Hepatocyte (in vitro differentiated cells): ENCODE data around the gene SYT8. TPM values are rescaled to one million over a fixed set of nuclear protein-coding genes. Genes with fewer than 3 reads are reported as not detected.

Experiments
- DNase-seq: peaks from one replicate; pipeline ENCODE4 v3.0.0-alpha.2; 2016; ENCODE audit warnings: low spot score
- H2AFZ ChIP-seq: fragments of 200-600 bp; sonication (generic); 2 replicates; pipeline ENCODE4 v1.6.0; 2016; ENCODE audit warnings: antibody characterized with exemption, mild to moderate bottlenecking
- H3K27ac ChIP-seq: fragments of 200-600 bp; sonication (generic); 2 replicates; pipeline ENCODE4 v1.5.1; 2016; ENCODE audit warnings: mild to moderate bottlenecking
- H3K27me3 ChIP-seq: fragments of 200-600 bp; sonication (generic); 2 replicates; pipeline ENCODE4 v1.6.1; 2016
- H3K36me3 ChIP-seq: fragments of 200-600 bp; sonication (generic); replicated peaks from 2 replicates; pipeline ENCODE4 v1.5.1; 2016; ENCODE audit warnings: low read depth; ENCODE audit not compliant: insufficient read depth
- H3K4me1 ChIP-seq: fragments of 200-600 bp; sonication (generic); 2 replicates; pipeline ENCODE4 v1.5.1; 2016; ENCODE audit warnings: mild to moderate bottlenecking, moderate library complexity; ENCODE audit not compliant: insufficient read depth
- H3K4me2 ChIP-seq: fragments of 200-600 bp; sonication (generic); 2 replicates; pipeline ENCODE4 v1.6.0; 2016
- H3K4me3 ChIP-seq: fragments of 200-600 bp; sonication (generic); 2 replicates; pipeline ENCODE4 v1.5.1; 2016; ENCODE audit warnings: mild to moderate bottlenecking
- H3K79me2 ChIP-seq: fragments of 200-600 bp; sonication (generic); 2 replicates; pipeline ENCODE4 v1.6.0; 2017; ENCODE audit warnings: mild to moderate bottlenecking
- H3K9me2 ChIP-seq: fragments of 200-600 bp; sonication (generic); replicated peaks from 2 replicates; pipeline ENCODE4 v1.6.0; 2017; ENCODE audit warnings: mild to moderate bottlenecking; ENCODE audit not compliant: insufficient read depth
- H3K9me3 ChIP-seq: fragments of 200-600 bp; sonication (generic); 2 replicates; pipeline ENCODE4 v1.5.1; 2016; ENCODE audit warnings: low read depth, mild to moderate bottlenecking
- H4K20me1 ChIP-seq: fragments of 200-600 bp; sonication (generic); 2 replicates; pipeline ENCODE4 v1.6.0; 2016; ENCODE audit warnings: mild to moderate bottlenecking; ENCODE audit not compliant: insufficient read depth, poor library complexity, severe bottlenecking
- EZH2 ChIP-seq: fragments of 200-600 bp; sonication (generic); IDR thresholded peaks from 2 replicates; pipeline ENCODE4 v1.6.1; 2016; ENCODE audit warnings: antibody characterized with exemption, mild to moderate bottlenecking, borderline replicate concordance
- EZH2phosphoT487 ChIP-seq: fragments of 200-600 bp; sonication (generic); IDR thresholded peaks from one replicate; pipeline ENCODE4 v1.6.1; 2018; ENCODE audit warnings: antibody characterized with exemption, mild to moderate bottlenecking, low read depth, moderate library complexity; ENCODE audit not compliant: unreplicated experiment, severe bottlenecking
- WGBS: methylation state at CpG from one replicate; pipeline ENCODE4 v1.1.6; 2016; ENCODE audit warnings: low lambda C conversion rate; ENCODE audit errors: missing lambda C conversion rate; 5-methylcytosine and 5-hydroxymethylcytosine counted together
- polyA plus RNA-seq: library from polyadenylated mRNA; unstranded; fragments of >200 nt; fragmentation: Nextera tagmentation; extraction: Ambion mirVana; gene quantifications from 2 replicates; pipeline ENCODE4 v1.2.1, GENCODE V29; 2016
- total RNA-seq: library from RNA; depleted of rRNA; stranded (reverse); fragments of >200 nt; gene quantifications from 2 replicates; pipeline ENCODE4 v1.2.3, GENCODE V29; 2014
- TF ChIP-seq, protein P1 (sequence below): fragments of 200-600 bp; sonication (generic); IDR thresholded peaks from 2 replicates; pipeline ENCODE4 v1.5.1; 2016; ENCODE audit warnings: antibody characterized with exemption, mild to moderate bottlenecking; ENCODE audit not compliant: poor library complexity

SYT8 gene, protein sequence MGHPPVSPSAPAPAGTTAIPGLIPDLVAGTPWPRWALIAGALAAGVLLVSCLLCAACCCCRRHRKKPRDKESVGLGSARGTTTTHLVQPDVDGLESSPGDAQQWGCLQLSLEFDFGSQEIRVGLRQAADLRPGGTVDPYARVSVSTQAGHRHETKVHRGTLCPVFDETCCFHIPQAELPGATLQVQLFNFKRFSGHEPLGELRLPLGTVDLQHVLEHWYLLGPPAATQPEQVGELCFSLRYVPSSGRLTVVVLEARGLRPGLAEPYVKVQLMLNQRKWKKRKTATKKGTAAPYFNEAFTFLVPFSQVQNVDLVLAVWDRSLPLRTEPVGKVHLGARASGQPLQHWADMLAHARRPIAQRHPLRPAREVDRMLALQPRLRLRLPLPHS
- total RNA-seq = 2.6 and 6.3 TPM in 2 replicates
- 29.2 and 42.1 TPM in 2 replicates for polyA plus RNA-seq

DNA sequence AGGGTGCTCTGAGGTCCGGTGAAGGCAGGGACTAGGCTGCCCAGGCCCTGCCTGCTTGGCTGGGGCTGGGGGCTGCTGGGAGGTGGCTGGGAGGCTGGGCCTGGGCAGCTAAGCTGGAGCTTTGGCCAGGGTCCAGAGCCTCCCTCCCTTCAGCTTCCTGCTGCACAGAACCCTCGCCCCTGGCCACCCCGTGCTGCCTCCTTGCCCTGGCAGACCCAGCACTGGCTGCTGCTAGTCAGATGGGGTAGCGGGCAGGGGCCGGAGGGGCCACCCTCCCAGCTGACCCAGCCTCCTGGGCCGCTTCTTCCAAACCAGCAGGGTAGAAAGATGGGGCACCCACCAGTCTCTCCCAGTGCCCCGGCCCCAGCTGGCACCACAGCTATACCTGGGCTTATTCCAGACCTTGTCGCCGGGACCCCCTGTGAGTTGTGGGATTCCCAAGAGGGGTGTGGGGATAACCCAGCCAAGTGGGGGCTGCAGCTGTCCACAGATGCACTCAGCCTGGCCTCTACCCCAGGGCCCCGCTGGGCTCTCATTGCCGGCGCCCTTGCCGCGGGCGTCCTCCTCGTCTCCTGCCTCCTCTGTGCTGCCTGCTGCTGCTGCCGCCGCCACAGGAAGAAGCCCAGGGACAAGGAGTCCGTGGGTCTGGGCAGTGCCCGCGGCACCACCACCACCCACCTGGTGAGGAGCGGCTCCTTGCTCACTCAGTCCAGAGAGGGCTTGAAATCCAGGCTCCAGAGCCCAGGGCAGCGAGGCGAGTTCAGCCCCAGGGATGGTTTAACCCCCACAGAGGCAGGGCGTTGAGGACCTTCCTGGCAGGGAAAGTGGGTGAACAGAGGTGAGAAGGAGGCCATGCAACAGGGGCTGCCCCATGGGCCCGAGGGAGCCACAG lies at the start of gene SYT8:
Gene SYT8 (plus strand): TSS at position 212 of the 892 bp plus-strand sequence. CDS start 116 bp downstream, at position 328.
- peaks cover 3% of the 10 kb centered on the region for H3K79me2 ChIP-seq
- no peak within 1 kb of the TSS for H3K4me3 ChIP-seq
- H3K36me3 ChIP-seq = no peaks in the 10 kb centered on the region
- no peak within 1 kb of the TSS for H2AFZ ChIP-seq
- no peaks in the 10 kb centered on the region for H4K20me1 ChIP-seq
- H3K4me2 ChIP-seq = peak within 1 kb of the TSS; percentile 41
- 92% methylated on average over 26 of the region's 26 CpGs for WGBS
- peak; percentile 52 for DNase-seq
- no peaks in the 10 kb centered on the region for H3K27me3 ChIP-seq
- no peaks in the 10 kb centered on the region for H3K9me3 ChIP-seq
- TF ChIP-seq EZH2phosphoT487 (no peak), EZH2 (no peak)
- TF ChIP-seq, protein P1, sequence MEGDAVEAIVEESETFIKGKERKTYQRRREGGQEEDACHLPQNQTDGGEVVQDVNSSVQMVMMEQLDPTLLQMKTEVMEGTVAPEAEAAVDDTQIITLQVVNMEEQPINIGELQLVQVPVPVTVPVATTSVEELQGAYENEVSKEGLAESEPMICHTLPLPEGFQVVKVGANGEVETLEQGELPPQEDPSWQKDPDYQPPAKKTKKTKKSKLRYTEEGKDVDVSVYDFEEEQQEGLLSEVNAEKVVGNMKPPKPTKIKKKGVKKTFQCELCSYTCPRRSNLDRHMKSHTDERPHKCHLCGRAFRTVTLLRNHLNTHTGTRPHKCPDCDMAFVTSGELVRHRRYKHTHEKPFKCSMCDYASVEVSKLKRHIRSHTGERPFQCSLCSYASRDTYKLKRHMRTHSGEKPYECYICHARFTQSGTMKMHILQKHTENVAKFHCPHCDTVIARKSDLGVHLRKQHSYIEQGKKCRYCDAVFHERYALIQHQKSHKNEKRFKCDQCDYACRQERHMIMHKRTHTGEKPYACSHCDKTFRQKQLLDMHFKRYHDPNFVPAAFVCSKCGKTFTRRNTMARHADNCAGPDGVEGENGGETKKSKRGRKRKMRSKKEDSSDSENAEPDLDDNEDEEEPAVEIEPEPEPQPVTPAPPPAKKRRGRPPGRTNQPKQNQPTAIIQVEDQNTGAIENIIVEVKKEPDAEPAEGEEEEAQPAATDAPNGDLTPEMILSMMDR = no peak
- H3K27ac ChIP-seq = peak within 1 kb of the TSS; percentile 100
- H3K4me1 ChIP-seq = peaks cover 62% of the 10 kb centered on the region
- no peaks in the 10 kb centered on the region for H3K9me2 ChIP-seq

DNA sequence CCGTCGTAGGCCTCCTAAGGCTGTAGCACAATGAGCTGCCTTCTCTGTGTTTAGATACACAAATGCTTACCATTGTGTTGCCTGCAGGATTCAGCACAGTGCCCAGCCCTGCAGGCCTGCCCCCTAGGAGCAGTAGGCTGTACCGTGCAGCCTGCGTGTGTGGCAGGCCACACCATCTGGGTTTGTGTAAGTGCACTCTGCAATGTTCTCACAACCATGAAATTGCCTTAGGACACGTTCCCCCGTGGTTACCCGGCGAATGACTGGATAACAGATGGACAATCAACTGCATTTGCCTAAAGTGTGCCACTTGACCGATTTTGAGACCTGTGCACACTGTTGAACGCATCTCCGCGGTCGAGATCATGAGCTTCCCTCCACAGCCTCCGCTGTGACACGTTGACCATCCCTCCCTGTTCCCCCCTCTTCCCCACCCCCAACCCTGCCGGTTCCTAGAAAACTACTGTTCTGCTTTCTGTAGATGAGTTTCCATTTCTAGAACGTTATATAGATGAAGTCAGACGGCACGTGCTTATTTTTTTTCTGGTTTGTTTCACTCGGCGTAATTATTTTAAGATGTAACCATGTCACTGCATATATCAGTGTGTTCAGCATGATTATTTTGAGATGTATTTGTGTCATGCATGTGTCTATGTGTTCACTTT lies 48.9 kb upstream of the SYT8 start:
- Histone ChIP-seq H3K4me3 (no peak overlapping the region), H3K79me2 (no peaks in the 10 kb centered on the region), H3K9me2 (no peaks in the 10 kb centered on the region), H3K27ac (no peak overlapping the region), H3K27me3 (no peaks in the 10 kb centered on the region), H3K4me2 (no peak overlapping the region), H3K9me3 (no peaks in the 10 kb centered on the region), H2AFZ (no peak overlapping the region), H3K4me1 (no peaks in the 10 kb centered on the region), H3K36me3 (no peaks in the 10 kb centered on the region), H4K20me1 (no peaks in the 10 kb centered on the region)
- no peak for DNase-seq
- TF ChIP-seq, protein P1 = no peak
- TF ChIP-seq EZH2phosphoT487 (no peak), EZH2 (no peak)
- 85% methylated on average over 21 of the region's 21 CpGs for WGBS

DNA sequence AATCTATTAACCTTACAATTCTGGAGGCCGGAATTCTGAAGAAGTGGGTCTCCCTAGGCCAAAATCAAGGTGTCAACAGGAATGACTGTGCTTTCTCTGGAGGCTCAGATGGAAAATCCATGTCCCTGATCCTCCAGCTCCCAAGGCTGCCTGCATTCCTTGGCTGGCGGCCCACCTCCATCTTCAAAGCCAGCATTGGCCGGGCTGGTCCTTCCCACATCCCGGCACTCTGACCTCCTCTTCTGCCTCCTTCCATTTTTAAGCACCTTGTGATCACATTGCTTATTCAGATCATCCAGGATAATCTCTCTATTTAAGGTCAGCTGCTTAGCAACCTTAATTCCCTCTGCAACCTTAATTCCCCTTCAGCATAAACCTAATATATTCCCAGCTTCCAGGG lies 48.3 kb upstream of the SYT8 start:
- TF ChIP-seq, protein P1 = no peak
- no peak for TF ChIP-seq EZH2
- TF ChIP-seq EZH2phosphoT487 = no peak
- 96% methylated on average over 4 of the region's 4 CpGs for WGBS

More for the DNA sequence above, 48.3 kb upstream of the SYT8 start:
- no peaks in the 10 kb centered on the region for H3K79me2 ChIP-seq
- no peaks in the 10 kb centered on the region for H3K9me2 ChIP-seq
- no peak overlapping the region for H2AFZ ChIP-seq
- no peak overlapping the region for H3K4me2 ChIP-seq
- no peaks in the 10 kb centered on the region for H4K20me1 ChIP-seq
- H3K9me3 ChIP-seq = no peaks in the 10 kb centered on the region
- H3K4me3 ChIP-seq = no peak overlapping the region
- no peaks in the 10 kb centered on the region for H3K36me3 ChIP-seq
- H3K27ac ChIP-seq = no peak overlapping the region
- H3K27me3 ChIP-seq = no peaks in the 10 kb centered on the region
- H3K4me1 ChIP-seq = no peaks in the 10 kb centered on the region
- DNase-seq = no peak
